ENCODE data around the gene C8G. TPM values are rescaled to one million over a fixed set of nuclear protein-coding genes. Genes with fewer than 3 reads are reported as not detected.
A peak's percentile ranks its signal among the peaks of the same experiment; 100 is the strongest.

The C8G gene
- total and polyA plus RNA-seq, 9 of the 15 experiments (the other 6 are each of a cell fraction or from before 2014, with no cell fraction given), result 0.35 to 5.9 (median 2.7) TPM; not detected in 2

DNA sequence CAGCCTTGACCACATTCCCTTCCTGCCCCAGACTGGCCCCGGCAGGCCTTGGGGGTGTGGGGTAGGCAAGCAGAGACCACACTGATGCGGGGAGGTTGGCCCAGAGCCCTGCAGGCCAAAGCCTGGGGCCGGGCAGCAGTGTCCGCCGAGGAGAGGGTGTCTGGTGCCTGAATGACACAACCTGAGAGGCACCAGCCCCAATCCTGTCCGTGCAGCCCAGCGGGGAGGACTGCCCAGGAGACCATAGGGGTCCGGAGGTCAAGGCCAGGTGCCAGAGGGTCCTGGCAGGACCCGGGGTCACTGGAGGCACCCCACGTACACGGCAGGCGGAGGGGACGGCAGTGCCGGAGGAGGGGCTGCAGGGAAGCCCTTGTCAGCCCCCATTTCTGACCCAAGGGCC is 26.7 kb downstream of the C8G start:
- no TSS peak for BruUV-seq (replicated peaks)
- FAIRE-seq, result no peak

More for the DNA sequence above, 26.7 kb downstream of the C8G start:
- no peak overlapping the region for H3K4me3 ChIP-seq
- intact Hi-C loops (cut with micrococcal nuclease), result no loop called here
- H3K27me3 ChIP-seq (ENCODE audit: control insufficient read depth in 2 of 2, insufficient read depth in 2 of 2, low read length in 2 of 2), result no peaks in the 10 kb centered on the region
- POLR2A ChIA-PET, result interaction anchor here (0.5 to 0.6 kb wide), 2 partner anchors 38 to 84 kb away, joined by 3 to 4 read pairs; no protein-coding TSS in a partner anchor
- H3K4me1 ChIP-seq (replicated peaks in 1 of 2; ENCODE audit: control insufficient read depth in 2 of 2, insufficient read depth in 2 of 2, low read length in 2 of 2), result peaks cover 0 to 81% of the 10 kb centered on the region in 2 experiments; a peak in 2 of 5 replicates
- H3K9me3 ChIP-seq (replicated peaks; ENCODE audit: control insufficient read depth, insufficient read depth, low read depth, low read length), result no peaks in the 10 kb centered on the region
- H3K79me2 ChIP-seq (ENCODE audit: control insufficient read depth, insufficient read depth, low read length), result no peaks in the 10 kb centered on the region
- no peak for DNase-seq (ENCODE audit: extremely low read depth in 1 of 4, low spot score in 3 of 4)
- TF ChIP-seq GABPB1 (CRISPR knock-in tag; IDR thresholded peaks at IDR 0.05), result no peak
- TF ChIP-seq RAD51 (IDR thresholded peaks at IDR 0.05; ENCODE audit: borderline replicate concordance, low read depth), result no peak
- TF ChIP-seq POLR2AphosphoS5 (IDR thresholded peaks at IDR 0.05; ENCODE audit: control insufficient read depth, insufficient read depth, low read depth, low read length), result no peak
- no peak for TF ChIP-seq PHF21A (IDR thresholded peaks at IDR 0.05; ENCODE audit: borderline replicate concordance, low read depth)
- TF ChIP-seq, protein P1, sequence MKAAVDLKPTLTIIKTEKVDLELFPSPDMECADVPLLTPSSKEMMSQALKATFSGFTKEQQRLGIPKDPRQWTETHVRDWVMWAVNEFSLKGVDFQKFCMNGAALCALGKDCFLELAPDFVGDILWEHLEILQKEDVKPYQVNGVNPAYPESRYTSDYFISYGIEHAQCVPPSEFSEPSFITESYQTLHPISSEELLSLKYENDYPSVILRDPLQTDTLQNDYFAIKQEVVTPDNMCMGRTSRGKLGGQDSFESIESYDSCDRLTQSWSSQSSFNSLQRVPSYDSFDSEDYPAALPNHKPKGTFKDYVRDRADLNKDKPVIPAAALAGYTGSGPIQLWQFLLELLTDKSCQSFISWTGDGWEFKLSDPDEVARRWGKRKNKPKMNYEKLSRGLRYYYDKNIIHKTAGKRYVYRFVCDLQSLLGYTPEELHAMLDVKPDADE (conservative IDR thresholded peaks at IDR 0.05; ENCODE audit: control insufficient read depth, low read depth, low read length), result no peak
- no peak for TF ChIP-seq CEBPG (CRISPR knock-in tag; IDR thresholded peaks at IDR 0.05)
- no peak for TF ChIP-seq CEBPG (tag; conservative IDR thresholded peaks at IDR 0.05 in 1 of 2, IDR thresholded peaks at IDR 0.05 in 1 of 2)
- no peak for TF ChIP-seq FIP1L1 (IDR thresholded peaks at IDR 0.05; ENCODE audit: low read depth, low read length, poor library complexity, severe bottlenecking)
- TF ChIP-seq ELF1 (tag; IDR thresholded peaks at IDR 0.05), result no peak
- H3K36me3 ChIP-seq (ENCODE audit: control insufficient read depth, insufficient read depth, low read length), result no peaks in the 10 kb centered on the region
- ATAC-seq, result no peak
- 46% methylated on average over 13 of the region's 14 CpGs for WGBS (ENCODE audit: insufficient coverage, low coverage, missing lambda C conversion rate)
- H3K4me2 ChIP-seq (ENCODE audit: insufficient read depth, low read length), result no peak overlapping the region
- H3K27ac ChIP-seq (ENCODE audit: extremely low read depth, low read depth, low read length), result no peak overlapping the region
- H2AFZ ChIP-seq (ENCODE audit: low read depth, low read length), result no peak overlapping the region
- peak overlapping the region in 1 of 2 experiments; percentile 55; a peak in 1 of 4 replicates for H3K9ac ChIP-seq (ENCODE audit: insufficient read depth in 1 of 2, low read depth in 2 of 2, low read length in 2 of 2)
- in situ Hi-C loops (cut with MboI), result no loop called here
- CTCF ChIA-PET (ENCODE audit: low intra/inter-chr PET ratio), result no interaction called here
- H4K20me1 ChIP-seq (replicated peaks; ENCODE audit: control insufficient read depth, insufficient read depth, low read length), result no peaks in the 10 kb centered on the region
- H3K9me1 ChIP-seq (ENCODE audit: control insufficient read depth, insufficient read depth, low read length), result no peaks in the 10 kb centered on the region
